ENCODE results near the gene TNFRSF1A. TPM values are rescaled to one million over a fixed set of nuclear protein-coding genes. Genes with fewer than 3 reads are reported as not detected.

TNFRSF1A gene
- total and polyA plus RNA-seq, 2 of the 13 experiments (the other 11 are each of a cell fraction or from before 2014, with no cell fraction given) = 41.5 to 61.2 TPM

DNA sequence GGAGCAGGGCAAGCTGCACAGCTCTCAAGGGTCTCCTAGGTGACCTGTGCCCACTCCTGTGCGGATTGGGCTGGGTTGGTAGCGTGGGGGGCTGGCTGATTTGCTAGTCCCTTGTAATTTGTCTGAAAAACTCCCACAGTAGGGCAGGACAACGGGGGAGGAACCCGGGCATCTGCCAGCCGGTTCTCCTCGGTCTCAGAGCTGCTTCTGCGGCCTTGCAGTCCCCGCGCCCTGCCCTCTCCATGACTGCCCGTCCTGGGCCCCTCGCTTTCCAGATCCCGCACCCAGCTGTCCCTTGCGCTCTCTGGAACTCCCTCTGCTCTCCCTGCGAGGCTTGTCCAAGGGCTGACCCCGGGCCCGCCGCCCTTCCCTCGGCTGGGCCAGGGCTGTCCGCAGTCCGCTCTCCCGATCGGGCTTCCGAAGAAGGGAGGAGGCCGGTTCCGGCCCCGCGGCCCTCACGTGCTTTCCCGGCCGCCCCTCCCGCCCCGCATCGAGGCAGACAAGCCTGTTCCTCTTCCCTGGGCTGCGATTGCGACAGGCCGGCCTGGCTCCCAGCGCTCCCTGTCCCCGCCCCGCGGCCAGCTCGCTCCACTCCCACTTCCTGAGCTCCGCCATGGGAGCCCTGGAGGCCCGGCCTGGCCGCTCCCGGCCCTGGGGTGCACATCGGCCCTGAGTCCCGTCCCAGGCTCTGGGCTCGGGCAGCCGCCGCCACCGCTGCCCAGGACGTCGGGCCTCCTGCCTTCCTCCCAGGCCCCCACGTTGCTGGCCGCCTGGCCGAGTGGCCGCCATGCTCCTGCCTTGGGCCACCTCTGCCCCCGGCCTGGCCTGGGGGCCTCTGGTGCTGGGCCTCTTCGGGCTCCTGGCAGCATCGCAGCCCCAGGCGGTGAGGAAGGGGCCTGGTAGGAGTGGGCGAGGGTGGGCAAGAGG, 42.0 kb upstream of the TNFRSF1A start, which contains the start of gene LTBR (continued):
- TF ChIP-seq IRF2 (CRISPR knock-in tag; IDR thresholded peaks at IDR 0.05) (peak; percentile 88), ZNF468 (CRISPR knock-in tag; IDR thresholded peaks at IDR 0.05) (peak; percentile 88; the same call in 1 of the 2 replicates), ZNF883 (CRISPR knock-in tag; IDR thresholded peaks at IDR 0.05; ENCODE audit: not compliant biosample characterization) (peak; percentile 80), KAT7 (CRISPR knock-in tag; IDR thresholded peaks at IDR 0.05; ENCODE audit: borderline replicate concordance) (peak; percentile 84; the same call in 1 of the 2 replicates), KDM1A (CRISPR knock-in tag; IDR thresholded peaks at IDR 0.05) (peak; percentile 32; the same call in 1 of the 2 replicates), HIVEP1 (CRISPR knock-in tag; IDR thresholded peaks at IDR 0.05) (peak; percentile 75; the same call in 1 of the 2 replicates), BHLHE40 (IDR thresholded peaks at IDR 0.05; ENCODE audit: low read length) (peak; percentile 96), ZMYM3 (CRISPR knock-in tag; IDR thresholded peaks at IDR 0.05) (peak; percentile 35; the same call in 1 of the 2 replicates), RCOR2 (CRISPR knock-in tag; IDR thresholded peaks at IDR 0.05) (no peak), GMEB1 (CRISPR knock-in tag; IDR thresholded peaks at IDR 0.05; ENCODE audit: borderline replicate concordance) (peak; percentile 66; the same call in 1 of the 2 replicates), ZSCAN31 (CRISPR knock-in tag; IDR thresholded peaks at IDR 0.05; ENCODE audit: low read depth) (peak; percentile 99), HDAC1 (CRISPR knock-in tag; IDR thresholded peaks at IDR 0.05) (peak; percentile 77), MNT (IDR thresholded peaks at IDR 0.05) (peak; percentile 60), MLLT10 (CRISPR knock-in tag; IDR thresholded peaks at IDR 0.05) (no peak), ZNF772 (CRISPR knock-in tag; IDR thresholded peaks at IDR 0.05) (peak; percentile 99), RFX5 (IDR thresholded peaks at IDR 0.05; ENCODE audit: low read depth, low read length) (no peak), MTERF4 (CRISPR knock-in tag; IDR thresholded peaks at IDR 0.05) (peak; percentile 98), ZNF256 (CRISPR knock-in tag; conservative IDR thresholded peaks at IDR 0.05) (no peak), FOXK2 (IDR thresholded peaks at IDR 0.05) (no peak)
- TF ChIP-seq, protein P1, sequence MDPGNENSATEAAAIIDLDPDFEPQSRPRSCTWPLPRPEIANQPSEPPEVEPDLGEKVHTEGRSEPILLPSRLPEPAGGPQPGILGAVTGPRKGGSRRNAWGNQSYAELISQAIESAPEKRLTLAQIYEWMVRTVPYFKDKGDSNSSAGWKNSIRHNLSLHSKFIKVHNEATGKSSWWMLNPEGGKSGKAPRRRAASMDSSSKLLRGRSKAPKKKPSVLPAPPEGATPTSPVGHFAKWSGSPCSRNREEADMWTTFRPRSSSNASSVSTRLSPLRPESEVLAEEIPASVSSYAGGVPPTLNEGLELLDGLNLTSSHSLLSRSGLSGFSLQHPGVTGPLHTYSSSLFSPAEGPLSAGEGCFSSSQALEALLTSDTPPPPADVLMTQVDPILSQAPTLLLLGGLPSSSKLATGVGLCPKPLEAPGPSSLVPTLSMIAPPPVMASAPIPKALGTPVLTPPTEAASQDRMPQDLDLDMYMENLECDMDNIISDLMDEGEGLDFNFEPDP (CRISPR knock-in tag; conservative IDR thresholded peaks at IDR 0.05) = 0 out of 2 replicates have a peak, but pooled peaks have one; percentile 95
- TF ChIP-seq, protein P2, sequence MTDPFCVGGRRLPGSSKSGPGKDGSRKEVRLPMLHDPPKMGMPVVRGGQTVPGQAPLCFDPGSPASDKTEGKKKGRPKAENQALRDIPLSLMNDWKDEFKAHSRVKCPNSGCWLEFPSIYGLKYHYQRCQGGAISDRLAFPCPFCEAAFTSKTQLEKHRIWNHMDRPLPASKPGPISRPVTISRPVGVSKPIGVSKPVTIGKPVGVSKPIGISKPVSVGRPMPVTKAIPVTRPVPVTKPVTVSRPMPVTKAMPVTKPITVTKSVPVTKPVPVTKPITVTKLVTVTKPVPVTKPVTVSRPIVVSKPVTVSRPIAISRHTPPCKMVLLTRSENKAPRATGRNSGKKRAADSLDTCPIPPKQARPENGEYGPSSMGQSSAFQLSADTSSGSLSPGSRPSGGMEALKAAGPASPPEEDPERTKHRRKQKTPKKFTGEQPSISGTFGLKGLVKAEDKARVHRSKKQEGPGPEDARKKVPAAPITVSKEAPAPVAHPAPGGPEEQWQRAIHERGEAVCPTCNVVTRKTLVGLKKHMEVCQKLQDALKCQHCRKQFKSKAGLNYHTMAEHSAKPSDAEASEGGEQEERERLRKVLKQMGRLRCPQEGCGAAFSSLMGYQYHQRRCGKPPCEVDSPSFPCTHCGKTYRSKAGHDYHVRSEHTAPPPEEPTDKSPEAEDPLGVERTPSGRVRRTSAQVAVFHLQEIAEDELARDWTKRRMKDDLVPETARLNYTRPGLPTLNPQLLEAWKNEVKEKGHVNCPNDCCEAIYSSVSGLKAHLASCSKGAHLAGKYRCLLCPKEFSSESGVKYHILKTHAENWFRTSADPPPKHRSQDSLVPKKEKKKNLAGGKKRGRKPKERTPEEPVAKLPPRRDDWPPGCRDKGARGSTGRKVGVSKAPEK (CRISPR knock-in tag; IDR thresholded peaks at IDR 0.05; ENCODE audit: borderline replicate concordance) = no peak
